Panc1 (cell line): ENCODE results near the gene TNFRSF1B. TPM values are rescaled to one million over a fixed set of nuclear protein-coding genes. Genes with fewer than 3 reads are reported as not detected.

Source experiments
- ATAC-seq: fragments of 200-7000 bp; cut with Tn5 transposase; 2 replicates; pipeline ENCODE4 v1.9.1; 2020; ENCODE audit warnings: mild to moderate bottlenecking, moderate library complexity
- BruUV-seq: library from RNA; stranded (reverse); fragments of 400-500 nt; replicated peaks from 2 replicates; lab custom pipeline; 2021; lab: Mats Ljungman, UMichigan
- CTCF ChIA-PET: fragments of 300-600 bp; sonication (Branson Sonifier 250); formaldehyde crosslinking; loops from one replicate; lab custom pipeline; 2022; ENCODE audit warnings: antibody characterized with exemption; lab: Charles Lee
- POLR2A ChIA-PET: fragments of 300-600 bp; sonication (Branson Sonifier 250); formaldehyde crosslinking; loops from one replicate; lab custom pipeline; 2022; ENCODE audit warnings: antibody characterized with exemption; lab: Charles Lee
- DNase-seq: peaks from one replicate; pipeline ENCODE4 v3.0.0-alpha.2; 2010; ENCODE audit warnings: low read depth, low spot score
- H3K27ac ChIP-seq: 2 replicates; pipeline ENCODE4 v1.5.1; 2011; ENCODE audit warnings: mild to moderate bottlenecking, low read length, inconsistent platforms
- H3K27me3 ChIP-seq: fragments of 200-500 bp; sonication (Bioruptor generic); 2 replicates; pipeline ENCODE4 v1.6.0; 2014; ENCODE audit warnings: low read length, inconsistent platforms; ENCODE audit not compliant: control insufficient read depth, insufficient read depth
- H3K36me3 ChIP-seq: fragments of 200-500 bp; sonication (Bioruptor generic); 2 replicates; pipeline ENCODE4 v1.5.1; 2014; ENCODE audit warnings: inconsistent platforms, mild to moderate bottlenecking, low read length, moderate library complexity; ENCODE audit not compliant: control insufficient read depth, insufficient read depth
- H3K4me1 ChIP-seq: 2 replicates; pipeline ENCODE4 v1.5.1; 2011; ENCODE audit warnings: inconsistent platforms, mild to moderate bottlenecking, low read length, moderate library complexity; ENCODE audit not compliant: control insufficient read depth, insufficient read depth
- H3K4me3 ChIP-seq, 2 experiments: 2 replicates each; pipeline ENCODE4 v1.5.1; 2011 to 2012; ENCODE audit warnings: low read depth in 2 of 2, low read length in 2 of 2, mild to moderate bottlenecking in 2 of 2, inconsistent platforms in 1 of 2, moderate library complexity in 1 of 2
- H3K9me3 ChIP-seq: fragments of 200-500 bp; sonication (Bioruptor generic); 2 replicates; pipeline ENCODE4 v1.5.1; 2014; ENCODE audit warnings: low read depth, mild to moderate bottlenecking, inconsistent platforms, low read length, moderate library complexity; ENCODE audit not compliant: control insufficient read depth, insufficient read depth
- CTCF ChIP-seq: fragments of 450-650 bp; IDR thresholded peaks from 2 replicates; pipeline ENCODE4 v1.5.1; 2017; ENCODE audit warnings: mild to moderate bottlenecking
- POLR2AphosphoS5 ChIP-seq: IDR thresholded peaks from 2 replicates; pipeline ENCODE4 v1.6.1; 2012; ENCODE audit warnings: mild to moderate bottlenecking, low read depth, low read length, moderate library complexity
- SIN3A ChIP-seq: IDR thresholded peaks from 2 replicates; pipeline ENCODE4 v1.6.1; 2012; ENCODE audit warnings: low read depth, mild to moderate bottlenecking, low read length, moderate library complexity, borderline replicate concordance; ENCODE audit not compliant: insufficient read depth
- TCF7L2 ChIP-seq: IDR thresholded peaks from 2 replicates; pipeline ENCODE4 v1.6.1; 2011; ENCODE audit warnings: mild to moderate bottlenecking, low read depth, low read length, inconsistent platforms
- in situ Hi-C: cut with HindIII; loops from 2 replicates; pipeline ENCODE4 v1.10.0; 2016; ENCODE audit warnings: low sequenced_read_pairs, low pct_unique_long_range_greater_than_20kb
- intact Hi-C: fragments of 100-400 bp; cut with micrococcal nuclease; formaldehyde crosslinking; loops from one replicate; pipeline ENCODE4 v1.10.0; 2022; ENCODE audit not compliant: unreplicated experiment
- total RNA-seq: library from RNA; stranded (reverse); gene quantifications from one replicate; pipeline ENCODE4 v1.2.1, GENCODE V29; 2021; ENCODE audit not compliant: unreplicated experiment
- TF ChIP-seq, protein P1 (sequence below), 2 experiments: IDR thresholded peaks; 2 replicates each; pipeline ENCODE4 v1.6.1; 2011 to 2012; ENCODE audit warnings: low read depth in 2 of 2, control low read depth in 1 of 2, low read length in 1 of 2, mild to moderate bottlenecking in 1 of 2, moderate library complexity in 1 of 2; ENCODE audit not compliant: insufficient read depth in 1 of 2

The TNFRSF1B gene
- total RNA-seq, 1 experiment from 2014 or later: 18.8 TPM

DNA sequence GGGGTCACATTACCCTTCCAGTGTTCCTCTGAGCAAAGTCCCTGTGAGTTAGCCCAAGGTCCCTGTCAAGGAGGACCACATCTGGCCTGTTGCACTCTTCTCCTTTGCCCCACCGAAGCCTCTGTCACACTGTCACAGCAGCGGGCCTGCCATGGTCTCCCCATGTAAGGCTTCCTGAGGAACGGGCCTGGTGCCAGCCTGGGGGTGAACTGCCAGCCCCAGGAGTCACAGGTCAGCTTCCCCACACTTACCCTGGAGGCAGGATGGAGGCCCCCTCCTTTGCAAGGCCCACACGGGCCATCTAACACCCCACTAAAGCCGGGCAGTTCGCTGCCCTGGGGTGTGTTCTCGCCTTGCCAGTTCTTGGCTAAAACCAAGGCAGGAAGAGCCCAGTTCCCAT lies 14.1 kb downstream of the TNFRSF1B start:
- TF ChIP-seq POLR2AphosphoS5 (no peak), SIN3A (no peak), CTCF (no peak), TCF7L2 (no peak)
- TF ChIP-seq, protein P1, sequence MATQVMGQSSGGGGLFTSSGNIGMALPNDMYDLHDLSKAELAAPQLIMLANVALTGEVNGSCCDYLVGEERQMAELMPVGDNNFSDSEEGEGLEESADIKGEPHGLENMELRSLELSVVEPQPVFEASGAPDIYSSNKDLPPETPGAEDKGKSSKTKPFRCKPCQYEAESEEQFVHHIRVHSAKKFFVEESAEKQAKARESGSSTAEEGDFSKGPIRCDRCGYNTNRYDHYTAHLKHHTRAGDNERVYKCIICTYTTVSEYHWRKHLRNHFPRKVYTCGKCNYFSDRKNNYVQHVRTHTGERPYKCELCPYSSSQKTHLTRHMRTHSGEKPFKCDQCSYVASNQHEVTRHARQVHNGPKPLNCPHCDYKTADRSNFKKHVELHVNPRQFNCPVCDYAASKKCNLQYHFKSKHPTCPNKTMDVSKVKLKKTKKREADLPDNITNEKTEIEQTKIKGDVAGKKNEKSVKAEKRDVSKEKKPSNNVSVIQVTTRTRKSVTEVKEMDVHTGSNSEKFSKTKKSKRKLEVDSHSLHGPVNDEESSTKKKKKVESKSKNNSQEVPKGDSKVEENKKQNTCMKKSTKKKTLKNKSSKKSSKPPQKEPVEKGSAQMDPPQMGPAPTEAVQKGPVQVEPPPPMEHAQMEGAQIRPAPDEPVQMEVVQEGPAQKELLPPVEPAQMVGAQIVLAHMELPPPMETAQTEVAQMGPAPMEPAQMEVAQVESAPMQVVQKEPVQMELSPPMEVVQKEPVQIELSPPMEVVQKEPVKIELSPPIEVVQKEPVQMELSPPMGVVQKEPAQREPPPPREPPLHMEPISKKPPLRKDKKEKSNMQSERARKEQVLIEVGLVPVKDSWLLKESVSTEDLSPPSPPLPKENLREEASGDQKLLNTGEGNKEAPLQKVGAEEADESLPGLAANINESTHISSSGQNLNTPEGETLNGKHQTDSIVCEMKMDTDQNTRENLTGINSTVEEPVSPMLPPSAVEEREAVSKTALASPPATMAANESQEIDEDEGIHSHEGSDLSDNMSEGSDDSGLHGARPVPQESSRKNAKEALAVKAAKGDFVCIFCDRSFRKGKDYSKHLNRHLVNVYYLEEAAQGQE (IDR thresholded peaks at IDR 0.05; ENCODE audit: insufficient read depth in 1 of 2, low read depth in 2 of 2, low read length in 1 of 2): no peak
- Histone ChIP-seq H3K27me3 (no peaks in the 10 kb centered on the region), H3K4me1 (peaks cover 12% of the 10 kb centered on the region; the same call in 1 of the 2 replicates), H3K9me3 (no peaks in the 10 kb centered on the region), H3K36me3 (no peaks in the 10 kb centered on the region), H3K27ac (no peak overlapping the region), H3K4me3 (no peak overlapping the region)
- CTCF ChIA-PET: no interaction called here
- in situ Hi-C loops (no loop called here), intact Hi-C loops (no loop called here)
- POLR2A ChIA-PET: no interaction called here
- BruUV-seq: no TSS peak
- no peak for DNase-seq
- ATAC-seq: no peak

DNA sequence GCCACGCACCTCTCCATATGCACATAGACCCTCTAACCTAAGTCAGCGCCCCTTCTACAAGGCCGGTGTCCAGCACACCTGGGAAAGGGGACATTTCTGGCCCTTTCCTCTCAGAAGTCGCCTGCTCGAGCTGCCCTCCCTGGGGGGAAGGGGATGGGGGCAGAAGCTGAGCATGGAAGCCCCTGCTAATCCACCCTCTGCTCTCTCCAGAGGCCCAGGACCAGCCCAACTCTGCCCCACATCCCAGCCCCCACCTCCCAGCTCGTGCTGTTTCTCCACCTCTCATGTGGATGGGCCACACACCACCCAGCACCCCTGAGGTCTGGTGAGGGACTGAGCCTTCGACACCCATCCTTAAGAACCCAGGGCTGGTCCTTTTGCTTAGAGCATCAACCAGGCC lies 14.8 kb downstream of the TNFRSF1B start:
- POLR2A ChIA-PET: interaction anchor here (0.6 kb wide), 2 partner anchors 21 to 84 kb away, joined by 3 to 5 read pairs; no protein-coding TSS in a partner anchor

More for the DNA sequence above, 14.8 kb downstream of the TNFRSF1B start:
- ATAC-seq (no peak), DNase-seq (no peak)
- Histone ChIP-seq H3K4me1 (peaks cover 12% of the 10 kb centered on the region; the same call in 1 of the 2 replicates), H3K9me3 (no peaks in the 10 kb centered on the region), H3K4me3 (no peak overlapping the region), H3K27ac (no peak overlapping the region), H3K27me3 (no peaks in the 10 kb centered on the region), H3K36me3 (no peaks in the 10 kb centered on the region)
- CTCF ChIA-PET: interaction anchor here (0.6 kb wide), 1 partner anchor 57 kb away, joined by 3 read pairs; no protein-coding TSS in a partner anchor
- in situ Hi-C loops (no loop called here), intact Hi-C loops (no loop called here)
- no TSS peak for BruUV-seq
- TF ChIP-seq, protein P1 (IDR thresholded peaks at IDR 0.05; ENCODE audit: insufficient read depth in 1 of 2, low read depth in 2 of 2, low read length in 1 of 2): no peak
- no peak for TF ChIP-seq TCF7L2
- TF ChIP-seq SIN3A: no peak
- TF ChIP-seq CTCF: no peak
- no peak for TF ChIP-seq POLR2AphosphoS5
